WI38 (cell line): Measurements from ENCODE around the gene MRPS27.

ENCODE experiments used
- H3K4me3 ChIP-seq: 2 replicates; pipeline ENCODE4 v1.5.1; 2011; ENCODE audit warnings: low read depth, mild to moderate bottlenecking, control low read depth, low read length
- TF ChIP-seq, protein P1 (sequence below): IDR thresholded peaks from 2 replicates; pipeline ENCODE4 v1.5.1; 2012; ENCODE audit warnings: low read depth, mild to moderate bottlenecking, control low read depth, low read length

MRPS27 gene

DNA sequence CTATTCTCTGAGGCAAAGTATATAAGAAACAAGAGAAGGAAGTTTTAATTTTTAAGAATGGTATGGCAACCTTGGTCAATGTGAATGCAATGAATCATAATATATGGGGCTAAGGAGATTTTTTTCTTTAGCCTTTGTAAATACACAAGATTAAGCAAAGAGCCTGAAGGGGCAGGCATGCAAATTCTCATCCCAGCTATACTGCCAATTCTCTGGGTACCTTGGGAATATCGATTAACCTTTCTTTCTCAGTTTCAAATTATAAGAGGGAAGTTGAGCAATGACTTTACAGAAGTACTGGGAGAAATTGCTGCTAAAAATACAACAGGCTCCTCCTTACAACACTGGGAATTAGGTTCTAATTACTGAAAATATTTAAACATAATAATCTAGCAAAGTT is 97.5 kb downstream of the MRPS27 start:
- no peak overlapping the region for H3K4me3 ChIP-seq

GRCh38 chr5:72221541-72221940 is 98.5 kb downstream of the MRPS27 start:
- no peak overlapping the region for H3K4me3 ChIP-seq
- TF ChIP-seq, protein P1, sequence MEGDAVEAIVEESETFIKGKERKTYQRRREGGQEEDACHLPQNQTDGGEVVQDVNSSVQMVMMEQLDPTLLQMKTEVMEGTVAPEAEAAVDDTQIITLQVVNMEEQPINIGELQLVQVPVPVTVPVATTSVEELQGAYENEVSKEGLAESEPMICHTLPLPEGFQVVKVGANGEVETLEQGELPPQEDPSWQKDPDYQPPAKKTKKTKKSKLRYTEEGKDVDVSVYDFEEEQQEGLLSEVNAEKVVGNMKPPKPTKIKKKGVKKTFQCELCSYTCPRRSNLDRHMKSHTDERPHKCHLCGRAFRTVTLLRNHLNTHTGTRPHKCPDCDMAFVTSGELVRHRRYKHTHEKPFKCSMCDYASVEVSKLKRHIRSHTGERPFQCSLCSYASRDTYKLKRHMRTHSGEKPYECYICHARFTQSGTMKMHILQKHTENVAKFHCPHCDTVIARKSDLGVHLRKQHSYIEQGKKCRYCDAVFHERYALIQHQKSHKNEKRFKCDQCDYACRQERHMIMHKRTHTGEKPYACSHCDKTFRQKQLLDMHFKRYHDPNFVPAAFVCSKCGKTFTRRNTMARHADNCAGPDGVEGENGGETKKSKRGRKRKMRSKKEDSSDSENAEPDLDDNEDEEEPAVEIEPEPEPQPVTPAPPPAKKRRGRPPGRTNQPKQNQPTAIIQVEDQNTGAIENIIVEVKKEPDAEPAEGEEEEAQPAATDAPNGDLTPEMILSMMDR, result no peak

More for the DNA sequence above, 97.5 kb downstream of the MRPS27 start:
- TF ChIP-seq, protein P1, result no peak

- H3K4me3 ChIP-seq, result no peak overlapping the region
- TF ChIP-seq, protein P1, result no peak
Measured at GRCh38 chr5:72221099-72221498, 98.9 kb downstream of the MRPS27 start.

GRCh38 chr5:72216756-72217155 is 103.3 kb downstream of the MRPS27 start:
- TF ChIP-seq, protein P1, result no peak
- no peak overlapping the region for H3K4me3 ChIP-seq

GRCh38 chr5:72214168-72214567 is 105.9 kb downstream of the MRPS27 start:
- TF ChIP-seq, protein P1, result no peak

GRCh38 chr5:72213482-72213881 is 106.6 kb downstream of the MRPS27 start:
- H3K4me3 ChIP-seq, result no peak overlapping the region
- TF ChIP-seq, protein P1, result no peak

More at GRCh38 chr5:72214168-72214567, 105.9 kb downstream of the MRPS27 start:
- H3K4me3 ChIP-seq, result no peak overlapping the region

- H3K4me3 ChIP-seq, result no peak overlapping the region
- TF ChIP-seq, protein P1, result no peak
Measured at GRCh38 chr5:72212171-72212570, 107.9 kb downstream of the MRPS27 start.
